Nephron progenitor cell (in vitro differentiated cells): Measurements from ENCODE around the gene SDK2.

Source experiments
- DNase-seq: peaks from one replicate; pipeline ENCODE4 v3.0.0; 2021
- H3K27ac Mint-ChIP-seq: 2 replicates; pipeline ENCODE4 v1.8.0; 2021; ENCODE audit warnings: mild to moderate bottlenecking, moderate library complexity, mixed read lengths
- H3K27me3 Mint-ChIP-seq: 2 replicates; pipeline ENCODE4 v1.8.0; 2021; ENCODE audit warnings: mild to moderate bottlenecking, low read depth, mixed read lengths; ENCODE audit not compliant: poor library complexity
- H3K36me3 Mint-ChIP-seq: 2 replicates; pipeline ENCODE4 v1.8.0; 2021; ENCODE audit warnings: low read depth, mixed read lengths
- H3K4me1 Mint-ChIP-seq: 2 replicates; pipeline ENCODE4 v1.8.0; 2021; ENCODE audit warnings: mixed read lengths
- H3K4me3 Mint-ChIP-seq: 2 replicates; pipeline ENCODE4 v1.8.0; 2021; ENCODE audit warnings: mild to moderate bottlenecking, moderate library complexity, mixed read lengths
- H3K9me3 Mint-ChIP-seq: 2 replicates; pipeline ENCODE4 v1.8.0; 2021; ENCODE audit warnings: mild to moderate bottlenecking, moderate library complexity, mixed read lengths
- CTCF ChIP-seq: fragments of 200-600 bp; sonication (generic); IDR thresholded peaks from 2 replicates; pipeline ENCODE4 v1.5.0; 2021; ENCODE audit warnings: antibody characterized with exemption

Gene SDK2

GRCh38 chr17:73396431-73397277 is 247.6 kb downstream of the SDK2 start:
- Mint-ChIP-seq H3K9me3 (no peaks in the 10 kb centered on the region), H3K27me3 (no peaks in the 10 kb centered on the region), H3K36me3 (peaks cover 36% of the 10 kb centered on the region), H3K27ac (peak overlapping the region; percentile 76), H3K4me1 (peaks cover 25% of the 10 kb centered on the region), H3K4me3 (no peak overlapping the region)
- TF ChIP-seq CTCF = no peak
- no peak for DNase-seq

- Mint-ChIP-seq H3K4me3 (no peak overlapping the region), H3K27me3 (no peaks in the 10 kb centered on the region), H3K27ac (peak overlapping the region; percentile 32), H3K4me1 (peaks cover 25% of the 10 kb centered on the region), H3K9me3 (no peaks in the 10 kb centered on the region), H3K36me3 (peaks cover 23% of the 10 kb centered on the region)
- peak; percentile 14 for DNase-seq
- no peak for TF ChIP-seq CTCF
Observed at GRCh38 chr17:73394512-73395450, 249.5 kb downstream of the SDK2 start.

- no peak for DNase-seq
- Mint-ChIP-seq H3K27me3 (no peaks in the 10 kb centered on the region), H3K4me1 (peaks cover 25% of the 10 kb centered on the region), H3K4me3 (no peak overlapping the region), H3K36me3 (peaks cover 20% of the 10 kb centered on the region), H3K9me3 (no peaks in the 10 kb centered on the region), H3K27ac (peak overlapping the region; percentile 32)
- no peak for TF ChIP-seq CTCF
Observed at GRCh38 chr17:73393962-73394361, 250.3 kb downstream of the SDK2 start.

- H3K4me1 Mint-ChIP-seq = peaks cover 27% of the 10 kb centered on the region
- TF ChIP-seq CTCF = no peak
- no peaks in the 10 kb centered on the region for H3K27me3 Mint-ChIP-seq
- no peak overlapping the region for H3K27ac Mint-ChIP-seq
- no peak for DNase-seq
- no peak overlapping the region for H3K4me3 Mint-ChIP-seq
- H3K36me3 Mint-ChIP-seq = peaks cover 15% of the 10 kb centered on the region
- no peaks in the 10 kb centered on the region for H3K9me3 Mint-ChIP-seq
Observed at GRCh38 chr17:73393381-73393780, 250.9 kb downstream of the SDK2 start.

- H3K4me3 Mint-ChIP-seq = no peak overlapping the region
- DNase-seq = no peak
- no peaks in the 10 kb centered on the region for H3K27me3 Mint-ChIP-seq
- H3K4me1 Mint-ChIP-seq = peaks cover 26% of the 10 kb centered on the region
- TF ChIP-seq CTCF = no peak
- peaks cover 5% of the 10 kb centered on the region for H3K36me3 Mint-ChIP-seq
- H3K27ac Mint-ChIP-seq = no peak overlapping the region
- no peaks in the 10 kb centered on the region for H3K9me3 Mint-ChIP-seq
Observed at GRCh38 chr17:73391331-73392265, 252.6 kb downstream of the SDK2 start.
